H1 (cell line): ENCODE results near the gene TSTD2. TPM values are rescaled to one million over a fixed set of nuclear protein-coding genes. Genes with fewer than 3 reads are reported as not detected.

ENCODE experiments used
- BACH1 ChIP-seq: IDR thresholded peaks from 2 replicates; pipeline ENCODE4 v1.6.1; 2012; ENCODE audit warnings: low read length, improper control_type of control experiment
- CBX8 ChIP-seq: fragments of 300-800, 300-1000 bp; sonication (generic); IDR thresholded peaks from 2 replicates; pipeline ENCODE4 v1.7.1; 2016; ENCODE audit warnings: low read depth, low read length, borderline replicate concordance
- CEBPB ChIP-seq: IDR thresholded peaks from 2 replicates; pipeline ENCODE4 v1.6.1; 2012; ENCODE audit warnings: low read depth, low read length
- CHD7 ChIP-seq: fragments of 300-600 bp; sonication (generic); IDR thresholded peaks from 2 replicates; pipeline ENCODE4 v1.7.1; 2012; ENCODE audit warnings: low read length, moderate library complexity, mild to moderate bottlenecking, inconsistent platforms; ENCODE audit not compliant: insufficient replicate concordance
- EP300 ChIP-seq, 2 experiments: IDR thresholded peaks; 1 replicate in 1 of 2; 2 replicates in 1 of 2; pipeline ENCODE4 v1.6.1; 2011 to 2012; ENCODE audit warnings: low read depth in 2 of 2, low read length in 2 of 2, mild to moderate bottlenecking in 2 of 2, borderline replicate concordance in 1 of 2, inconsistent platforms in 1 of 2, moderate library complexity in 1 of 2
- HDAC2 ChIP-seq, 2 experiments: fragments of 300-600 bp in 1 of 2; sonication (generic) in 1 of 2; IDR thresholded peaks; 2 replicates each; pipeline ENCODE4 v1.6.1; 2011 to 2012; ENCODE audit warnings: low read depth in 2 of 2, low read length in 2 of 2, mild to moderate bottlenecking in 2 of 2, moderate library complexity in 2 of 2, borderline replicate concordance in 1 of 2, inconsistent platforms in 1 of 2
- HDAC6 ChIP-seq: IDR thresholded peaks from one replicate; pipeline ENCODE4 v1.7.1; 2012; ENCODE audit warnings: low read depth, mild to moderate bottlenecking, inconsistent platforms, low read length, moderate library complexity
- POLR2AphosphoS5 ChIP-seq: IDR thresholded peaks from 2 replicates; pipeline ENCODE4 v1.6.1; 2011; ENCODE audit warnings: low read depth, low read length
- RNF2 ChIP-seq: fragments of 200-900, 300-1000 bp; sonication (generic); IDR thresholded peaks from 2 replicates; pipeline ENCODE4 v1.7.1; 2016; ENCODE audit warnings: borderline replicate concordance, low read depth, mild to moderate bottlenecking, antibody characterized with exemption, low read length; ENCODE audit not compliant: poor library complexity, severe bottlenecking; ENCODE audit errors: missing control alignments
- SP2 ChIP-seq: IDR thresholded peaks from 2 replicates; pipeline ENCODE4 v1.6.1; 2012; ENCODE audit warnings: mild to moderate bottlenecking, low read length, inconsistent platforms
- TAF7 ChIP-seq: optimal IDR thresholded peaks from 2 replicates; pipeline ENCODE3; 2011; ENCODE audit warnings: low read depth, mild to moderate bottlenecking, inconsistent platforms, low read length, moderate library complexity, borderline replicate concordance
- polyA plus RNA-seq, 7 experiments: library from polyadenylated mRNA; depleted of rRNA in 3 of 7; stranded (reverse) in 5 of 7; unstranded in 2 of 7; fragments of >200 nt in 5 of 7; fragments of 200-250 nt in 2 of 7; gene quantifications; 1 replicate in 5 of 7; 2 replicates in 1 of 7; 4 replicates in 1 of 7; pipeline versions ENCODE4 v1.2.1 to v1.2.3, GENCODE V29; 2011 to 2013; ENCODE audit warnings: missing spikeins in 2 of 7, mixed read lengths in 2 of 7
- total RNA-seq: library from RNA; stranded (reverse); fragmentation: NEBNext Ultra II Directional; extraction: Animal tissue kit (Norgen Biotek cat#: 25700); gene quantifications from 2 replicates; pipeline ENCODE4 v1.2.1, GENCODE V29; 2021

The TSTD2 gene
- total and polyA plus RNA-seq, 2 of the 8 experiments (the other 6 are each of a cell fraction or from before 2014, with no cell fraction given) = 16.1 to 17.5 TPM

- no peak for TF ChIP-seq CHD7
- no peak for TF ChIP-seq POLR2AphosphoS5
- TF ChIP-seq RNF2 = no peak
- TF ChIP-seq SP2 = no peak
- TF ChIP-seq BACH1 = no peak
- TF ChIP-seq HDAC6 = no peak
- TF ChIP-seq EP300 (IDR thresholded peaks at IDR 0.05; ENCODE audit: borderline replicate concordance in 1 of 2, low read depth in 2 of 2, low read length in 2 of 2) = no peak
- no peak for TF ChIP-seq CEBPB
- no peak for TF ChIP-seq TAF7
- no peak for TF ChIP-seq CBX8
- TF ChIP-seq HDAC2 (IDR thresholded peaks at IDR 0.05; ENCODE audit: borderline replicate concordance in 1 of 2, low read depth in 2 of 2, low read length in 2 of 2) = no peak
These were observed 7.5 kb downstream of the TSTD2 start (continued) for GRCh38 chr9:97625620-97626019.
